Transverse colon (tissue), 4 donors: ENCODE measurements around the gene AP1S2.

Experiments
- EP300 ChIP-seq: sonication (generic); formaldehyde crosslinking; IDR thresholded peaks from one replicate; pipeline ENCODE4 v1.6.1; 2017; ENCODE audit warnings: antibody characterized with exemption, low read depth
- POLR2A ChIP-seq: fragments of 450-650 bp; IDR thresholded peaks from one replicate; pipeline ENCODE4 v1.6.1; 2016; ENCODE audit warnings: antibody characterized with exemption, mild to moderate bottlenecking, moderate library complexity
- POLR2AphosphoS5 ChIP-seq, 3 donors: sonication (generic); formaldehyde crosslinking; IDR thresholded peaks; one replicate each; pipeline ENCODE4 v1.6.1; 2016; ENCODE audit warnings: antibody characterized with exemption in 3 of 3
- TF ChIP-seq, protein P1 (sequence below), 5 experiments: fragments of 200-600 bp in 3 of 5; fragments of 450-650 bp in 2 of 5; sonication (generic) in 3 of 5; IDR thresholded peaks; 1 replicate in 2 of 5; 2 replicates in 3 of 5; pipeline ENCODE4 v1.5.1; 2016 to 2017; ENCODE audit warnings: antibody characterized with exemption in 5 of 5, inconsistent platforms in 3 of 5, mild to moderate bottlenecking in 2 of 5, moderate library complexity in 1 of 5

DNA sequence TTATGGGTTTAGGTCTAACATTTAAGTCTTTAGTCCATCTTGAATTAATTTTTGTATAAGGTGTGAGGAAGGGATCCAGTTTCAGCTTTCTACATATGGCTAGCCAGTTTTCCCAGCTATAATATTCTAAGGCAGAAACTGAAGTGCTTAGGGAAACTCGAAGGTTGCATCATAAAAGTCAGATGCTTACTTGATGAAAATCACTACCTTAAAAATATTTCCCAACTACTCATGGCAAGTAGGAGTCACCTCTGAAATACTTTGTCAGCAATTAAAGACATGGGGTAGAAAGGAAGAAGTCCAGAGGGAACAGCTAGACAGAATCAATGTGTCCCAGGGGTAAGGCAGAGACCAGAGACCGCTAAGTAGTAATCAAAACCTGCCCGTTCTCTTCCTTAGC, 6.3 kb upstream of the AP1S2 start:
- TF ChIP-seq, protein P1, sequence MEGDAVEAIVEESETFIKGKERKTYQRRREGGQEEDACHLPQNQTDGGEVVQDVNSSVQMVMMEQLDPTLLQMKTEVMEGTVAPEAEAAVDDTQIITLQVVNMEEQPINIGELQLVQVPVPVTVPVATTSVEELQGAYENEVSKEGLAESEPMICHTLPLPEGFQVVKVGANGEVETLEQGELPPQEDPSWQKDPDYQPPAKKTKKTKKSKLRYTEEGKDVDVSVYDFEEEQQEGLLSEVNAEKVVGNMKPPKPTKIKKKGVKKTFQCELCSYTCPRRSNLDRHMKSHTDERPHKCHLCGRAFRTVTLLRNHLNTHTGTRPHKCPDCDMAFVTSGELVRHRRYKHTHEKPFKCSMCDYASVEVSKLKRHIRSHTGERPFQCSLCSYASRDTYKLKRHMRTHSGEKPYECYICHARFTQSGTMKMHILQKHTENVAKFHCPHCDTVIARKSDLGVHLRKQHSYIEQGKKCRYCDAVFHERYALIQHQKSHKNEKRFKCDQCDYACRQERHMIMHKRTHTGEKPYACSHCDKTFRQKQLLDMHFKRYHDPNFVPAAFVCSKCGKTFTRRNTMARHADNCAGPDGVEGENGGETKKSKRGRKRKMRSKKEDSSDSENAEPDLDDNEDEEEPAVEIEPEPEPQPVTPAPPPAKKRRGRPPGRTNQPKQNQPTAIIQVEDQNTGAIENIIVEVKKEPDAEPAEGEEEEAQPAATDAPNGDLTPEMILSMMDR (IDR thresholded peaks at IDR 0.05): no peak
- TF ChIP-seq POLR2AphosphoS5 (IDR thresholded peaks at IDR 0.05) (no peak), POLR2A (no peak), EP300 (no peak)
